ENCODE results near the gene TXNDC11. TPM values are rescaled to one million over a fixed set of nuclear protein-coding genes. Genes with fewer than 3 reads are reported as not detected.

TXNDC11 gene
- total RNA-seq, 1 experiment from 2014 or later = 24.3 TPM

DNA sequence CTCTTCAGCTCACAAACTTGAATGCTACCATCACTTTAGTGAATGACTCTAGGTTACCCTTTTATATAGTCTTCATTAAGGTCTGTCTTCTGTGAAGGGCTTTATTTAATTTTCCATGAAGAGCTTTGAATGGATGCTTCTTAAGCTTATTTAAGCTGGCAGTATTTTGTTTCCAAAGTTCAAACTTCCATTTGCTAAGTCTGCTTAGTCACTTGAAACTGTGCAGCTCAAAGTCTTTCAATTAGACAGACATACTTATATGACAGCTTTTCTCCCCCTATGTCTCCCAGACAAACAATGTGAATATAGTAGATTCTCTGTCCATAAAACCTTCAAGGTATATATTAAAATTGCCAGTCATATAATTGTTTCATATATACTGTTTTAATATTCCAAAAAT lies 23.5 kb downstream of the TXNDC11 start:
- ChIA-PET POLR2A (interaction anchor here (0.6 kb wide), 1 partner anchor 78 kb away, joined by 3 read pairs; the partner anchor contains the start of gene ZC3H7A), CTCF (interaction anchor here (1.1 kb wide), 1 partner anchor 13 kb away, joined by 3 read pairs; no protein-coding TSS in a partner anchor)
- intact Hi-C loops (cut with micrococcal nuclease; ENCODE audit: unreplicated experiment) = no loop called here
- BruUV-seq (replicated peaks) = TSS peak; percentile 9
- Mint-ChIP-seq H3K9me3 (ENCODE audit: unreplicated experiment) (no peaks in the 10 kb centered on the region), H3K36me3 (ENCODE audit: insufficient read depth, unreplicated experiment) (peaks cover 52% of the 10 kb centered on the region), H3K27ac (ENCODE audit: unreplicated experiment) (no peak overlapping the region), H3K27me3 (ENCODE audit: insufficient read depth, unreplicated experiment) (no peaks in the 10 kb centered on the region), H3K4me1 (ENCODE audit: low read depth, unreplicated experiment) (peaks cover 13% of the 10 kb centered on the region), H3K4me3 (ENCODE audit: unreplicated experiment) (no peak overlapping the region)
- H3K9me3 ChIP-seq = no peaks in the 10 kb centered on the region
- H3K36me3 ChIP-seq (ENCODE audit: control insufficient read depth, insufficient read depth, low read length) = no peaks in the 10 kb centered on the region
- H3K27me3 ChIP-seq (replicated peaks; ENCODE audit: control insufficient read depth, insufficient read depth, low read length) = no peaks in the 10 kb centered on the region
- no peaks in the 10 kb centered on the region for H3K4me1 ChIP-seq
- H3K4me3 ChIP-seq (ENCODE audit: low read depth, low read length) = no peak overlapping the region
- DNase-seq = no peak
- TF ChIP-seq, protein P1, sequence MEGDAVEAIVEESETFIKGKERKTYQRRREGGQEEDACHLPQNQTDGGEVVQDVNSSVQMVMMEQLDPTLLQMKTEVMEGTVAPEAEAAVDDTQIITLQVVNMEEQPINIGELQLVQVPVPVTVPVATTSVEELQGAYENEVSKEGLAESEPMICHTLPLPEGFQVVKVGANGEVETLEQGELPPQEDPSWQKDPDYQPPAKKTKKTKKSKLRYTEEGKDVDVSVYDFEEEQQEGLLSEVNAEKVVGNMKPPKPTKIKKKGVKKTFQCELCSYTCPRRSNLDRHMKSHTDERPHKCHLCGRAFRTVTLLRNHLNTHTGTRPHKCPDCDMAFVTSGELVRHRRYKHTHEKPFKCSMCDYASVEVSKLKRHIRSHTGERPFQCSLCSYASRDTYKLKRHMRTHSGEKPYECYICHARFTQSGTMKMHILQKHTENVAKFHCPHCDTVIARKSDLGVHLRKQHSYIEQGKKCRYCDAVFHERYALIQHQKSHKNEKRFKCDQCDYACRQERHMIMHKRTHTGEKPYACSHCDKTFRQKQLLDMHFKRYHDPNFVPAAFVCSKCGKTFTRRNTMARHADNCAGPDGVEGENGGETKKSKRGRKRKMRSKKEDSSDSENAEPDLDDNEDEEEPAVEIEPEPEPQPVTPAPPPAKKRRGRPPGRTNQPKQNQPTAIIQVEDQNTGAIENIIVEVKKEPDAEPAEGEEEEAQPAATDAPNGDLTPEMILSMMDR (IDR thresholded peaks at IDR 0.05; ENCODE audit: insufficient read depth in 1 of 2, low read depth in 1 of 2, low read length in 1 of 2, severe bottlenecking in 1 of 2, unreplicated experiment in 1 of 2) = no peak

DNA sequence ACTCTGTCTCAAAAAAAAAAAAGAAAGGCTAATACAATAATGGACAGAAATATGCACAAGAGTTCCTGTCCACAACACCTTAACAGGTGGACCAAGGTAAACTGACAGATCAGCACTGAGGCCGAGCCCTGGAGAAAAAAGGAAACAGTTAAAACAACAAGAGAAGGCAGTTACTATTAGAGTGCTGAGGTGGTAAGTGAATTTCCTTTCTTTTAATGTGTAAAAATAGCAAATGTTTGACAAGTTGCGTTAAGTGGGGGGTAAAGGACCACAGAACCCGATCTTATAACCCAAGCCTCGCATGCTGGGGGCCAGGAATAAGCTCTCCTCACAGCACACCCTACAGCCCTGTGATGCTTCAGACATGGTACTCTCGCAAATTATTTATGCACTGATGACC lies 24.8 kb downstream of the TXNDC11 start:
- DNase-seq = no peak
- intact Hi-C loops (cut with micrococcal nuclease; ENCODE audit: unreplicated experiment) = no loop called here
- Histone ChIP-seq H3K9me3 (no peaks in the 10 kb centered on the region), H3K27me3 (replicated peaks; ENCODE audit: control insufficient read depth, insufficient read depth, low read length) (no peaks in the 10 kb centered on the region), H3K4me3 (ENCODE audit: low read depth, low read length) (no peak overlapping the region), H3K36me3 (ENCODE audit: control insufficient read depth, insufficient read depth, low read length) (no peaks in the 10 kb centered on the region), H3K4me1 (no peaks in the 10 kb centered on the region)
- ChIA-PET CTCF (interaction anchor here (0.7 kb wide), 1 partner anchor 186 kb away, joined by 3 read pairs; no protein-coding TSS in a partner anchor), POLR2A (interaction anchor here (0.5 kb wide), 1 partner anchor 49 kb away, joined by 5 read pairs; no protein-coding TSS in a partner anchor)
- no peaks in the 10 kb centered on the region for H3K27me3 Mint-ChIP-seq (ENCODE audit: insufficient read depth, unreplicated experiment)
- no peak overlapping the region for H3K4me3 Mint-ChIP-seq (ENCODE audit: unreplicated experiment)
- no TSS peak for BruUV-seq (replicated peaks)
- H3K36me3 Mint-ChIP-seq (ENCODE audit: insufficient read depth, unreplicated experiment) = peaks cover 46% of the 10 kb centered on the region
- peaks cover 13% of the 10 kb centered on the region for H3K4me1 Mint-ChIP-seq (ENCODE audit: low read depth, unreplicated experiment)
- TF ChIP-seq, protein P1 (IDR thresholded peaks at IDR 0.05; ENCODE audit: insufficient read depth in 1 of 2, low read depth in 1 of 2, low read length in 1 of 2, severe bottlenecking in 1 of 2, unreplicated experiment in 1 of 2) = no peak
- H3K9me3 Mint-ChIP-seq (ENCODE audit: unreplicated experiment) = no peaks in the 10 kb centered on the region
- H3K27ac Mint-ChIP-seq (ENCODE audit: unreplicated experiment) = peak overlapping the region; percentile 45

DNA sequence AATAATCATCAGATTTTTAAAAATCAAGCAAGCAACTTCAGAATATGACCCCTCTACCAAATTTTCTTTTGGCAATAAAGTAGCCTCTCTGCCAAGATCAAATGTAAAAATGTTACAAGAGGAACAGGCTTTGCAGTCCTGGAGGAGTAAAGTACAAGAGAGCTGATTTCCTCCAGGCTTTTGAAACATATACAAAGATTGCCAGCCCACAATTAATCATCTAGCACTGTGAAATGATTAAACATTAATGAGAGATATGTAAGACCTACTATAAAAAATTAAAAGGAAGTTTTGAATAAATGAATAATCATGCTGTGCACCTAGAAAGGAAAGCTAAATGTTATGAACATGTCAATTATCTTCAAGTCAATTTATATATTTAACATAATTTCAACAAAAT lies 26.3 kb downstream of the TXNDC11 start:
- H3K4me3 ChIP-seq (ENCODE audit: low read depth, low read length) = no peak overlapping the region
- no TSS peak for BruUV-seq (replicated peaks)
- H3K4me3 Mint-ChIP-seq (ENCODE audit: unreplicated experiment) = no peak overlapping the region
- DNase-seq = no peak
- TF ChIP-seq, protein P1 (IDR thresholded peaks at IDR 0.05; ENCODE audit: insufficient read depth in 1 of 2, low read depth in 1 of 2, low read length in 1 of 2, severe bottlenecking in 1 of 2, unreplicated experiment in 1 of 2) = no peak
- intact Hi-C loops (cut with micrococcal nuclease; ENCODE audit: unreplicated experiment) = no loop called here
- no peaks in the 10 kb centered on the region for H3K36me3 ChIP-seq (ENCODE audit: control insufficient read depth, insufficient read depth, low read length)
- no peaks in the 10 kb centered on the region for H3K27me3 Mint-ChIP-seq (ENCODE audit: insufficient read depth, unreplicated experiment)
- CTCF ChIA-PET = no interaction called here
- H3K9me3 ChIP-seq = no peaks in the 10 kb centered on the region
- H3K36me3 Mint-ChIP-seq (ENCODE audit: insufficient read depth, unreplicated experiment) = peaks cover 39% of the 10 kb centered on the region
- H3K9me3 Mint-ChIP-seq (ENCODE audit: unreplicated experiment) = no peaks in the 10 kb centered on the region
- POLR2A ChIA-PET = no interaction called here
- peaks cover 6% of the 10 kb centered on the region for H3K4me1 Mint-ChIP-seq (ENCODE audit: low read depth, unreplicated experiment)
- H3K4me1 ChIP-seq = no peaks in the 10 kb centered on the region
- H3K27ac Mint-ChIP-seq (ENCODE audit: unreplicated experiment) = no peak overlapping the region
- H3K27me3 ChIP-seq (replicated peaks; ENCODE audit: control insufficient read depth, insufficient read depth, low read length) = no peaks in the 10 kb centered on the region
